HG02970 (cell line): ENCODE data around the gene LRBA.
"Not testable (repeated sequence)": the region's sequence is repeated elsewhere in the genome, so short reads cannot be mapped to it uniquely, and the experiment has no call there.

Experiments used
- ATAC-seq: cut with Tn5 transposase; IDR thresholded peaks from one replicate; pipeline ENCODE4 v1.9.1; 2021; ENCODE audit warnings: mild to moderate bottlenecking, moderate library complexity, moderate number of reproducible peaks; ENCODE audit not compliant: unreplicated experiment, low FRiP score

The LRBA gene

GRCh38 chr4:150580306-150580705, 434.8 kb downstream of the LRBA start:
- ATAC-seq: no peak

- ATAC-seq: no peak
These were observed 435.4 kb downstream of the LRBA start for GRCh38 chr4:150579551-150580234.

DNA sequence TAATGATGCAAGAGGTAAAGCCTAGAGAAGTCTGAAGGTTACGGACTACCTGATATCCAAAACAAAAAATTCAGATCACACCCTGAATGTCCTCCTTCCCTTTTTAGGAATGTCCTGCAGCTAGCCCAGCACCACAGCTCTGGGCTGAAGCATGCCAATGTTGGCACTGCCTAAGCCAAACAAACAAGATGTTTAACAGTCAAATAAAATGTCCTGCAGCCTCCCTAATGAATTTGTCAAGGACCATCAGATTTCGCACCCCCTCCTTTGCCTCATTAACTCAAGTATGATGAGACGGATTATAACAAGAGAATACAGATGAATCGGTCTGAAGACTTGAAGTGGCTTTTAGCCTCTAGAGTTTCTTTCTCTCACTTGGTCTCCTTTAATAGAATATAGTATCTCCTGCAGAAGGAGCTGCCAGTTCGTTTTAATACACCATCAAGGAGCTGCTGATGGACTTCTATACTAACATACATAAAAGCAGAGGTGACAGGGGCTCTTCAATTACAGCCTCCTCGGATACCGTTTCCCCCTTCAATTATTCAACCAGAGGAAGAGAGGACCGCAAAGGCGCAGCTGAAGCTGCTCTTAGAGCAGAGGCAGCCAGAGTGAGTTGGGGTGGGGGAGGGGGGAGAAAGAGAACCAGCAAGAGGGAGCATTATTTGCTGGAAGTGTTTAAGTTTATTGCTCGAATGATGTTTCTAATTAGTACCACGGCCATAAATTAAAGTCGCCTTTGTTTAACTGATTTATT, 436.2 kb downstream of the LRBA start:
- ATAC-seq: no peak

- no peak for ATAC-seq
These were observed 437.3 kb downstream of the LRBA start for GRCh38 chr4:150577796-150578195.

- ATAC-seq: no peak
These were observed 440.4 kb downstream of the LRBA start for GRCh38 chr4:150574678-150575077.

GRCh38 chr4:150573534-150573933, 441.6 kb downstream of the LRBA start:
- ATAC-seq: no peak

DNA sequence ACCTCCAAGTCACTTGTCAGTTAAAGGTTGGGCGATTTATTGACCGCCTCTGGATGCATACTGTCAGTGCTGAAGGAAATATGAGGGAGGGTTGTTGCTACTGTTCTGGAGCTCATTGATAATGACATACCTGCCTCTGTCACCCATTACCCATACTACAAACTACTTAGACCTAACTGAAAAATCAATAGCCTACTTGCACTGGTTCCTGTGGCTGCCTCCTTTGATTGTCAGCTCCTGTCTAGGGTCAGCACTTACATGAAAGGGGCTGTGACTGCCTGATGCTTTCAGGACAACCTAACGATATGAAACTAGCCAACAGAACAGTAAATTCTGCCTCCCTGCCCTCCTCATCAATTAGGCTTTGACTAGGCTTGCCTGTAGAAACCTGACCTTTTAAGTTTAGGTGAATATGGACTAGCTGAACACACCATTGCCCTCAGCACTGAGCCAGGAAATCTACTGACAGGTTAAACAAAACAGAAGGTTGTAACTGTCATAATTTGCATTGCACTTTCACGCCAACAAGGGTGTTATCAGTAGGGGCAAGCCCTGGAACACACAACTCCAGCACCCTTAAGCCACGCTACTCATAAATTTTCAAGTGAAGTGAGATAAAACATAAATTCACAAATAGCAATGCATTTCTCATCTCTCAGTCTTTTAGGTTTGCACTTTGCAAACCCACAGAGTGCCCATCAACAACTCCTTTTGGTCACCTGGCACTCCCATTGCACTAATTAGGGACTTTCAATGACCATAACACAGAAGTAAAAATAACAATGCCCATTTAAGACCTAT, 442.2 kb downstream of the LRBA start:
- ATAC-seq: no peak

GRCh38 chr4:150570862-150571261, 444.2 kb downstream of the LRBA start:
- no peak for ATAC-seq

DNA sequence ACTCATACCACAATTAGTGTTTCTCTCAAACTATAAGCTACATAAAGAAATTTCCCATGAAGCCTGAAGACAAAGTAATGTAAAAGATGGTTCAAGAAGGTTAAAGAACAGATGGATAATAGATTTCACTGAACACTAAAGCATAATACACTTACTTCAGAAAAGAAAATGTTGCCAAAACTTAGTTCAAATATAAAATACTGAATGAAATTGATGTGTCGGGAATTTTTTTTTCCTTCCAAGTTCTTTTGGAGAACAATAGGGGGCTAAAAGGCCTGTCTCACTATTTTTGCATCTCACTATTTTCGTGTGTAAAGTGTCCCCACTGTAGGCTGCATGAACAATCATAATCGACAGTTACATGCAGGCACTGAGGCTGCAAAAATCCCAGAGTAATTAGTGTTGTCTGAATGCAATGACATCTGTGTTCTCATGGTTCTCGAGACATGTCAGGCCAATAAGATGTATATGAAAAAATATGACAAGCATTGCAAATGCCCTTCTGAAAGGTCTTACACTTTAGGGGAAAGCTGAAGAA, 445.0 kb downstream of the LRBA start:
- ATAC-seq: no peak

DNA sequence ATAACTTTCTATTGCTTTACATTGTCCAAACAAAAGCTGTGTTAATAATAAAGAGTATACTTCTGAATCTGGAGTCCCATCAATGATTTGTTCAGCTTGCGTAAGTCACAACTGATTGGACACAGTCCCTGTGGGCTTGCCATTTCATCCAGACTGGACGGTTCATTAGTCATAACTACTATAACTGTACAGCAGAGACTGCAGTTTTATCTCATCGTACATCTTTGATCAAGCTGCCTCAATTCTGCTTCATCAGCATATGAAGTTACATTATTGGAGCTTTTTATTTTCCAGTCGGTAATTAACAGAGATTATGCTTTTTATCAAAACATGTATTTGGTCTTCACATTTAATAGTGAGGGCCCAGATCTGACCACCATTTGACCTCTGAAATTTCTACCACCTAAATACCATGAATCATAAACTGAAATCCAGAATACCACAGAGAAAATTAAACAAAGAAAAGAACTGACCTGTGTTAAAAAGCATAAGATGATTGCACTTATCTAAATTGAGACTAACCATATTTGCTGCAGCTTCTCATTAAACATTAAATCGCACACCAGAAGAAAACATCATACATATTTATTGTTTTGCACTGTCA, 445.6 kb downstream of the LRBA start:
- ATAC-seq: no peak

DNA sequence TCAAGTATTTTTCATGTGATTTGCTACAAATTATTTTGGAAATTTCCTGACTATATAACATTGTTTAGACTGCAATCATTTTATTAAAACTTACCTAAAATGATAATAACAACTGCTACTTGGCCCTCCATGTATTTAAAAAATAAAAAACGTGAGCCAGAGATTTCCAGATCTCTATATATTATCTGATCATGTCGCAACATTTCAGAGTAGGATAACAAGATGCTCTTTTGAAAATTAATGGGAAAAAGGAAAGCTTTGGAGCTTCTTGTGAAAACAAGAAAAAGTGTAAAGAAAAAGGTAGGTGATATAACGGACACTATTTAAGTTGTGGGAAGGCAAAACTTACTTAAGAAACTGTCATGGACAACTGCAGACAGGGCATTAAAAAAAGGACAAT, 448.0 kb downstream of the LRBA start:
- ATAC-seq: no peak

GRCh38 chr4:150564967-150565366, 450.1 kb downstream of the LRBA start:
- ATAC-seq: not testable (repeated sequence)

DNA sequence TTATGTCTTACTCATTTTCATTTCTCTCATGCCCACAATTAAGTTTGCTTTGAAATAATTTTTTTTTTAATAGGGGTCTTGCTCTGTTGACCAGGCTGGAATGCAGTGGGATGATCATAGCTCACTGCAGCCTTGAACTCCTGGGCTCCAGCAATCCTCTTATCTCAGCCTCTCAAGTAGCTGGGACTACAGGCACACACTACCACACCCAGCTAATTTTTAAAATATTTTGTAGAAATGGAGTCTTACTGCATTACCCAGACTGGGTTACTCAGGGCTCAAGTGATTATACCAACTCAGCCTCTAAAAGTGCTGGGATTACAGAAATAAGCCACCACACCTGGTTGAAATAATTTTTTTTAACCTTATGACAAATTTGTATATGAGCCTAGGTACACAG, 452.3 kb downstream of the LRBA start:
- ATAC-seq: no peak

DNA sequence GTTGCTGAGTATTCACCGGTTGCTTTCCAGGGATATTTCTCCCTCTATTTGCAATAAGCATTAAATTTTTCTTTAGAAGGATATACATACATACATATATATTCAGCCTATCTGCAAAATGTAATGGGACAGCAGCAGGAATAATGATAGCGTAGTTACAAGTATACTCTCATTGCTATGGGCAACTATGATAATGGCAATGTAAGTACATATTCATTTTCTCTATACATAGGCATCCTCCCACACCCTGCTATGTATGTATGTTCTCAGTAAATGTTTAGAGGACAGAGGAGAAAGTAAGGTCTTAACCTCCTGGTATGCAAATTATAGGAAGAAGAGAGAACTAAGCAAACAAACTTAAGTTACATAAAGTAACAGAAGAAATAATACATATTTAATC, 452.8 kb downstream of the LRBA start:
- ATAC-seq: no peak

DNA sequence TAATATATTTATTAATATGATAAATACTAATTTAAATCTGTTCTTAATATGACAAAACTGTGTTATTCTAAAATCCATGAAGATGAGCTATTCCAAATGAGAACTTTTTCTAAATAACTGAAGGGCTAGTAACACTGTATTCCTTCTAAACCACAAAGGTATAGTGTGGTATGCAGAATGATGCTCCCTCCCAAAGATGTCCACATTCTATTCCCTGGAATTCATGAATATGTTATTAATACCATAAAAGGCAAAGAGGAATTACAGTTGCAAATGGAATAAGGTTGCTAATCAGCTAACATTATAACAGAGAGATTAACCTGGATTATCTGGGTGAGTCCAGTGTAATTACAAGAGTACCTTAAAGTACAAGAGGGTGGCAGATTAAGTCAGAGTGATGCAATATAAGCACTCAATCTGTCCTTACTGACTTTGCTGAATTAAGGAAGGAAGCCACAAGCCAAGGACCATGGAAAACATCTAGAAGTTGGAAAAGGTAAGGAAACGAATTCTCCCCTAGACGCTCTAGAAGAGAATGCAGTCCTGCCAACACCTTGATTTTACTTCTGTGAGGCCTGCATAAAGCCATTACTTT, 453.8 kb downstream of the LRBA start:
- no peak for ATAC-seq

GRCh38 chr4:150557811-150558210, 457.3 kb downstream of the LRBA start:
- not testable (repeated sequence) for ATAC-seq

DNA sequence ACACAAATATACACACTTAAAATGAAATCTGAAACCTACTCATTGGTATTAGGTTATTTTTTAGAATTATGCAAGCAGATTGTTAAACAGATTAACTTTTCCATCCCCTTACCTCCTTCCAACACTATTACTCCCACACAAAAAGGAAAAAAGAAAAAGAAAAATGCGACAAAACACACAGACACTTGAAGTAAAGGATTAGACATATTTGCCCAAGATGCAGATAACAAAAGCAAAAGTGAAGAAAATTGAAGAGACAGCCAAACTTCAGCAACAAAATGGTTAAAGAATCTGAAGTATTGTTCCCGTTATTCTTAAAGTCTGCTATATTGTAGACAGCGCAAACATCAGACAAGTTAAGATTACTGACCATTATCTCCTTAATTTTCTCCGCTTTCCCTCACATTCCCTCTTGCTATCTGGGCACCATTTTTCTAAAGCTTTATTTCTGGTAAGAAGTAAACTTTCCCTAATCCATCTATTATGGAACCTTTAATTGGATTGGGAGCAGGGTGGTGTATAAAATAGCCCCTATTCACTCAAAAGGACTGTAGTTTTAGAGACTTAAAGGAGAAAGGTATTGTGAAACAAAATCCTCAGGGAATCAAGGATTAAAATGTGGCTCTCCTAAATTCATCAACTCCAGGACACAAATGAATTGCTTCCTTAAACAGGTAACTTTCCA, 467.8 kb downstream of the LRBA start:
- no peak for ATAC-seq

- ATAC-seq: no peak
These were observed 468.8 kb downstream of the LRBA start for GRCh38 chr4:150546286-150546685.

DNA sequence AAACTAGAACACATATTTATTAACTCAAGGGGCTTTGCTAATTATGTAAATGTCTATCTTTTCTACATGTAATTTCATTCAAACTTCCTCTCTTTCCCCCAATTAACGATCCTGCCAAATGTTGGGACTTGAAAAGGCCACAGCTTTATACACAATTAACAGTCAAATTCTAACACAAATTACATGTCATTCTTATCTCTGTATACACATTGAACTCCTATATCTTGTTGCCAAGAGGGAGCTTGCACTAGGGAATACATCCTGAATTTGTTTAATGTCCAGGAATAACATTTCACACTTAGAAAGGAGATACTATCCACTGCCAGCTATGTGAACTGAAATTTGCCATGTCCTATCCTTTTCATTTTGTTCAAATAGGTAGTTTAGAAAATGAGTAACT, 472.0 kb downstream of the LRBA start:
- no peak for ATAC-seq

DNA sequence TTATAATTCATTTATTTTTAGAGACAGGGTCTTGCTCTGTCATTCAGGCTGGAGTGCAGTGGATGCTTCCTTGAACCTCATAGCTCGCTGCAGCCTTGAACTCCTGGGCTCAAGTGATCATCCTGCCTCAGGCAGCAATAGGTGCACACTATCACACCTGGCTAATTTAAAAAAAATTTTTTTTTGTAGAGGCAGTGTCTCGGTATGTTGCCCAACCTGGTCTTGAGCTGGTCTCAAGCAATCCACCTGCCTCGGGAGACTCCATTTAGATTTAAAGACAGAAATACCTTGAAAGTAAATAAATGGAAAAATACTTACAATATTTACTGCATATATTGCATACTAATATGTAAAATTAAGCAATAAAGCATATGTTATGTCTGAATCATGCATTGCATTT, 473.4 kb downstream of the LRBA start:
- no peak for ATAC-seq
